HepG2 (cell line): Measurements from ENCODE around the gene AGAP3. TPM values are rescaled to one million over a fixed set of nuclear protein-coding genes. Genes with fewer than 3 reads are reported as not detected.

Experiments used
- ATF7-NPFF ChIP-seq: sonication (generic); formaldehyde crosslinking; IDR thresholded peaks from 2 replicates; pipeline ENCODE4 v1.8.1; 2023; ENCODE audit warnings: mild to moderate bottlenecking, low read depth, missing genetic modification reagents, moderate library complexity
- DMAP1 ChIP-seq: IDR thresholded peaks from 2 replicates; pipeline ENCODE4 v1.6.1; 2016
- HNRNPL ChIP-seq: fragments of 200-400 bp; formaldehyde crosslinking; IDR thresholded peaks from 2 replicates; pipeline ENCODE4 v1.6.1; 2017; ENCODE audit warnings: mild to moderate bottlenecking, low read depth, low read length
- KLF13 ChIP-seq: sonication (generic); formaldehyde crosslinking; IDR thresholded peaks from 2 replicates; pipeline ENCODE4 v1.4.0; 2020; ENCODE audit warnings: mild to moderate bottlenecking, missing genetic modification reagents
- NR0B2 ChIP-seq: sonication (generic); formaldehyde crosslinking; IDR thresholded peaks from 2 replicates; pipeline ENCODE4 v1.4.0; 2020; ENCODE audit warnings: mild to moderate bottlenecking, missing genetic modification reagents
- PLRG1 ChIP-seq: fragments of 450-650 bp; conservative IDR thresholded peaks from 2 replicates; pipeline ENCODE4 v1.6.1; 2016
- SALL1 ChIP-seq: sonication (generic); formaldehyde crosslinking; IDR thresholded peaks from 2 replicates; pipeline ENCODE4 v1.8.0; 2022; ENCODE audit warnings: mild to moderate bottlenecking, missing genetic modification reagents
- ZIK1 ChIP-seq: sonication (generic); formaldehyde crosslinking; IDR thresholded peaks from 2 replicates; pipeline ENCODE4 v1.5.0; 2020; ENCODE audit warnings: mild to moderate bottlenecking, low read depth, missing genetic modification reagents, borderline replicate concordance
- ZMAT3 ChIP-seq: sonication (generic); formaldehyde crosslinking; conservative IDR thresholded peaks from 2 replicates; pipeline ENCODE4 v1.7.0; 2021; ENCODE audit warnings: missing genetic modification reagents
- ZNF574 ChIP-seq: sonication (generic); formaldehyde crosslinking; IDR thresholded peaks from 2 replicates; pipeline ENCODE4 v1.4.0; 2020; ENCODE audit warnings: missing genetic modification reagents
- ZNF576 ChIP-seq: sonication (generic); formaldehyde crosslinking; IDR thresholded peaks from 2 replicates; pipeline ENCODE4 v1.4.0; 2020; ENCODE audit warnings: mild to moderate bottlenecking, missing genetic modification reagents
- polyA plus RNA-seq, 8 experiments: library from polyadenylated mRNA; depleted of rRNA in 3 of 8; stranded (reverse) in 7 of 8; unstranded in 1 of 8; fragments of >200 nt; fragmentation: Illumina TruSeq in 4 of 8; extraction: Trizol in 4 of 8; gene quantifications; 2 replicates each; pipeline versions ENCODE4 v1.2.1 to v1.2.3, GENCODE V29; 2011 to 2016; ENCODE audit warnings: low read depth in 4 of 8, missing spikeins in 1 of 8, mixed read lengths in 1 of 8; ENCODE audit not compliant: insufficient read depth in 1 of 8
- total RNA-seq, 5 experiments: library from RNA; depleted of rRNA; stranded (reverse); fragments of >200 nt; fragmentation: Illumina TruSeq; extraction: Trizol; gene quantifications; 2 replicates each; pipeline ENCODE4 v1.2.3, GENCODE V29; 2016; ENCODE audit warnings: low read depth in 1 of 5

AGAP3 gene
- total and polyA plus RNA-seq, 2 of the 13 experiments (the other 11 are each of a cell fraction or from before 2014, with no cell fraction given), result 31.3 to 61.4 TPM

- TF ChIP-seq ZNF574 (CRISPR knock-in tag) (no peak), SALL1 (CRISPR knock-in tag) (no peak), HNRNPL (no peak), ATF7-NPFF (CRISPR knock-in tag) (0 out of 2 replicates have a peak, but pooled peaks have one; percentile 3), DMAP1 (CRISPR knock-in tag) (no peak), NR0B2 (0 out of 2 replicates have a peak, but pooled peaks have one; percentile 33), ZIK1 (CRISPR knock-in tag) (no peak), PLRG1 (no peak), ZNF576 (CRISPR knock-in tag) (0 out of 2 replicates have a peak, but pooled peaks have one; percentile 24), ZMAT3 (CRISPR knock-in tag) (no peak), KLF13 (CRISPR knock-in tag) (no peak)
Measured at GRCh38 chr7:151079199-151079910, 6.9 kb upstream of the AGAP3 start (continued).
